Body of pancreas (tissue), 4 donors: ENCODE results near the gene SLCO1A2. TPM values are rescaled to one million over a fixed set of nuclear protein-coding genes. Genes with fewer than 3 reads are reported as not detected.

ENCODE experiments used
- ATAC-seq: fragments of 150-250 bp; one replicate; pipeline ENCODE4 v1.9.1; 2016
- DNase-seq, 4 donors: peaks; one replicate each; pipeline ENCODE4 v3.0.0-alpha.2; 2019
- H3K27ac ChIP-seq, 4 donors: fragments of 200-600 bp; sonication (generic); 1 replicate in 3 of 4; 2 replicates in 1 of 4; pipeline versions ENCODE4 v1.5.1 to v1.6.1; 2016 to 2019; ENCODE audit warnings: mild to moderate bottlenecking in 1 of 4, mixed read lengths in 1 of 4, moderate library complexity in 1 of 4
- H3K27me3 ChIP-seq, 2 donors: fragments of 200-600 bp; sonication (generic); one replicate each; pipeline ENCODE4 v1.6.0; 2016; ENCODE audit warnings: mild to moderate bottlenecking in 1 of 2
- H3K36me3 ChIP-seq, 2 donors: fragments of 200-600 bp; sonication (generic); replicated peaks in 1 of 2; 2 replicates each; pipeline ENCODE4 v1.5.1; 2016; ENCODE audit warnings: low read depth in 2 of 2; ENCODE audit not compliant: insufficient read depth in 1 of 2
- H3K4me1 ChIP-seq: fragments of 200-600 bp; sonication (generic); one replicate; pipeline ENCODE4 v1.6.0; 2016
- H3K4me3 ChIP-seq, 2 donors: fragments of 200-600 bp; sonication (generic); 1 replicate in 1 of 2; 2 replicates in 1 of 2; pipeline ENCODE4 v1.5.1; 2016 to 2019
- H3K9me3 ChIP-seq, 3 donors: fragments of 200-600 bp; sonication (generic); 1 replicate in 2 of 3; 2 replicates in 1 of 3; pipeline ENCODE4 v1.5.1; 2016
- CTCF ChIP-seq, 7 experiments: fragments of 450-650 bp in 4 of 7; fragments of 200-600 bp in 3 of 7; sonication (generic) in 3 of 7; IDR thresholded peaks; one replicate each; pipeline ENCODE4 v1.5.1; 2016 to 2019; ENCODE audit warnings: antibody characterized with exemption in 7 of 7
- POLR2A ChIP-seq, 3 donors: fragments of 450-650 bp; IDR thresholded peaks; one replicate each; pipeline ENCODE4 v1.6.1; 2016; ENCODE audit warnings: antibody characterized with exemption in 3 of 3, mild to moderate bottlenecking in 2 of 3
- WGBS, 2 donors: methylation state at CpG; one replicate each; pipeline ENCODE4 v1.1.5; 2017; 5-methylcytosine and 5-hydroxymethylcytosine counted together
- intact Hi-C: fragments of 100-400 bp; cut with DNase I; formaldehyde crosslinking; loops from one replicate; pipeline ENCODE4 v1.15.1; 2023
- total RNA-seq, 2 donors: library from RNA; depleted of rRNA; stranded (reverse); fragments of >200 nt; gene quantifications; one replicate each; pipeline ENCODE4 v1.1.0, GENCODE V29; 2016

Gene SLCO1A2
- total RNA-seq, 2 donors from 2014 or later = not detected

- Histone ChIP-seq H3K27ac (no peak overlapping the region), H3K4me1 (no peaks in the 10 kb centered on the region), H3K4me3 (no peak overlapping the region), H3K9me3 (no peaks in the 10 kb centered on the region), H3K27me3 (no peaks in the 10 kb centered on the region), H3K36me3 (no peaks in the 10 kb centered on the region)
- DNase-seq (no peak), ATAC-seq (no peak)
- no peak for TF ChIP-seq CTCF (IDR thresholded peaks at IDR 0.05)
- no peak for TF ChIP-seq POLR2A (IDR thresholded peaks at IDR 0.05)
- intact Hi-C loops = no loop called here
- 10 to 18% methylated on average over 5 of the region's 5 CpGs for WGBS, 2 donors
Measured at GRCh38 chr12:21336656-21337055, 1.9 kb upstream of the SLCO1A2 start.

- ATAC-seq (no peak), DNase-seq (no peak)
- WGBS, 2 donors = 45 to 53% methylated on average over 1 of the region's 1 CpG
- peaks cover 0 to 6% (median 0%) of the 10 kb centered on the region in 3 donors for H3K9me3 ChIP-seq
- no peaks in the 10 kb centered on the region for H3K36me3 ChIP-seq
- intact Hi-C loops = no loop called here
- no peaks in the 10 kb centered on the region for H3K27me3 ChIP-seq
- H3K27ac ChIP-seq = no peak overlapping the region
- no peak overlapping the region for H3K4me3 ChIP-seq
- TF ChIP-seq CTCF (IDR thresholded peaks at IDR 0.05) = no peak
- no peak for TF ChIP-seq POLR2A (IDR thresholded peaks at IDR 0.05)
- H3K4me1 ChIP-seq = no peaks in the 10 kb centered on the region
Measured at GRCh38 chr12:21330682-21331253, 3.9 kb downstream of the SLCO1A2 start.

- Histone ChIP-seq H3K36me3 (no peaks in the 10 kb centered on the region), H3K9me3 (peaks cover 0 to 6% (median 0%) of the 10 kb centered on the region in 3 donors), H3K27me3 (no peaks in the 10 kb centered on the region), H3K27ac (no peak overlapping the region), H3K4me1 (no peaks in the 10 kb centered on the region), H3K4me3 (no peak overlapping the region)
- intact Hi-C loops = no loop called here
- TF ChIP-seq POLR2A (IDR thresholded peaks at IDR 0.05) = no peak
- TF ChIP-seq CTCF (IDR thresholded peaks at IDR 0.05) = no peak
- no peak for ATAC-seq
- DNase-seq = no peak
Measured at GRCh38 chr12:21328578-21328977, 6.1 kb downstream of the SLCO1A2 start.

- 40 to 44% methylated on average over 1 of the region's 1 CpG for WGBS, 2 donors
- Histone ChIP-seq H3K27ac (no peak overlapping the region), H3K9me3 (peaks cover 0 to 6% (median 0%) of the 10 kb centered on the region in 3 donors), H3K4me1 (no peaks in the 10 kb centered on the region), H3K36me3 (no peaks in the 10 kb centered on the region), H3K27me3 (no peaks in the 10 kb centered on the region), H3K4me3 (no peak overlapping the region)
- TF ChIP-seq POLR2A (IDR thresholded peaks at IDR 0.05) = no peak
- TF ChIP-seq CTCF (IDR thresholded peaks at IDR 0.05) = no peak
- intact Hi-C loops = no loop called here
- ATAC-seq = no peak
- no peak for DNase-seq
Measured at GRCh38 chr12:21324551-21324950, 10.2 kb downstream of the SLCO1A2 start.

- intact Hi-C loops = no loop called here
- Histone ChIP-seq H3K4me3 (no peak overlapping the region), H3K4me1 (no peaks in the 10 kb centered on the region), H3K36me3 (no peaks in the 10 kb centered on the region), H3K27me3 (no peaks in the 10 kb centered on the region), H3K27ac (no peak overlapping the region), H3K9me3 (peaks cover 0 to 6% (median 0%) of the 10 kb centered on the region in 3 donors)
- TF ChIP-seq CTCF (IDR thresholded peaks at IDR 0.05) = no peak
- no peak for TF ChIP-seq POLR2A (IDR thresholded peaks at IDR 0.05)
- DNase-seq (no peak), ATAC-seq (no peak)
- 37 to 45% methylated on average over 2 of the region's 2 CpGs for WGBS, 2 donors
Measured at GRCh38 chr12:21323736-21324135, 11.0 kb downstream of the SLCO1A2 start.
